NCI-H2196 (cell line): ENCODE data around the gene ADAMTSL3.
"Not testable (repeated sequence)": the region's sequence is repeated elsewhere in the genome, so short reads cannot be mapped to it uniquely, and the experiment has no call there.

Experiments used
- DNase-seq: peaks from one replicate; lab custom pipeline; 2025; ENCODE audit not compliant: unreplicated experiment; lab: John Stamatoyannopoulos, UW

Gene ADAMTSL3

DNA sequence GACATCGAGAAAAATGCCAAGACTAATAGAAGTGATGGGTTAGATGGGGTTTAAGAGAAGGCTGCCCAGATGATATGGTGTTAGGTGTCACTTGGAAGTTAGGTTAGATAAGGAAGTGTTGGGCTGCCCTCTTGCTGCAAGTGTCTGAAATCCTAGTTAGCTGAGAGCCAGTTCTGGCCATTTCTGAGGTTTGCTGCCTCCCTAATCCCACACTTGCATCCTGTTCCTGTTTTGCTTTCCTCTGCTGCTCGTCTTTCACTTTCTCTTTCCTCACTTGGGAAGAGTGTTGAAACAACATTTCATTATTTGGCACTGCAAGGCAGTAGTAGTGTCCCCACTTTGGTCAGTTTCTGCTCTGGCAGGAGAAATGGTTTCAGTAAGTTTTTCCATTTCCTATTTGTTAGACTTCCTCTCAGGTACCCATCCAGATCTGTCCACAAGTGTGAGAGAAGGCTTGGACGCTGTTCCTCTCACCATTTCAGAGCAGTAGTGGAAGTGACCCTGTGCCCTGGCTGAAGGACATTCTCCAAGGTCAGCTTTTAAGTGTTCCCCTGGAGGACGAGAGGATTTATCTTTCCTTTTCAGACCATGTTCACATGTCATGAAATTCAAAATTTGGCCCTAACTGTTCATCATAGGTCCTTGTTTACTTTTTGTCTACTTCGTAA, 93.3 kb downstream of the ADAMTSL3 start:
- no peak for DNase-seq

DNA sequence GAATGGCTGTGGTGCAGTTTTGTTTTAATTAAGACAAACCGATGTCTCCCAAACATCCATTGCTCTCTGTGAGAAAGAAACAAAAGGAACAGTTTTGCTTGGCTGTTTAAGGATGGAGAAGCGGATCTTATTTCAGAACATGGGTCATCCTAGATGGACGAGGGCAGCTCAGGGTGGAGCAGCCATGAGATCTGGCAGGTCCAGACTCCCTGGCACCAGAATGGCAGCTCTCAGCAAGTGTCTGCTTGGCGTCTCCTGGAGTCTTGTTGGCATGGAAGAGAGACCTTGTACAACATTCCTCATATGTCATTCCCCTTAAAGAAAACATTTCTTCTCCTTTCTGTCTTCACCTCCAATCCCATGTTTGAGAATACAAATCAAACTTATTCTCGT, 93.8 kb downstream of the ADAMTSL3 start:
- no peak for DNase-seq

DNA sequence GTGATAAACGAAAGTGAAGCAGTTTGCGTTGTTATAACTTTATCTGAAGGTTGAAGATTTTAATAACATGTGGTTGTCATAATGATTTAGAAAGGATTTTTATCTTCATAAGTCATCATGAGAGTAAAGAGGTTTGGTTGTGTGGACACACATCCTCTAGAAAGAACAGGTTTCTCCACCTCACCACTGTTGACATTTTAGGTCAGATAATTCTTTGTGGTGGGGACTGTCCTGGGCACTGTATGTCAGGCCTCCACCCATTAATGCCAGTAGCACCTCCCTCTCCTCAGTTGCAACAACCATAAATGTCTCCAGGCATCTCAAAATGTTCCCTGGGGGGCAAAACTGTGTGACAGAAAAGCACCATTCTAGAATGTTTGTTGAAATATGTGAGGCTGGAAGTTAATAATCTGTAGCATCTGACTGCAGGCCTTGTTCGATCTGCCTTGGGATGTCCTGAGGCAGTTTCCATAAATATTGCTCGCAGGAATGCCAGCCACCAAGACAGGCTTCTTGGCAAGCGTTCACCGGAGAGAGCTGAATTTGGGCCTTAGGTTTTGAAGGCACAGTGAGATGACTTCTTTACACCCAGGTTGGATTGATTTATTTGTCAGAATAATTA, 100.1 kb downstream of the ADAMTSL3 start:
- no peak for DNase-seq

DNA sequence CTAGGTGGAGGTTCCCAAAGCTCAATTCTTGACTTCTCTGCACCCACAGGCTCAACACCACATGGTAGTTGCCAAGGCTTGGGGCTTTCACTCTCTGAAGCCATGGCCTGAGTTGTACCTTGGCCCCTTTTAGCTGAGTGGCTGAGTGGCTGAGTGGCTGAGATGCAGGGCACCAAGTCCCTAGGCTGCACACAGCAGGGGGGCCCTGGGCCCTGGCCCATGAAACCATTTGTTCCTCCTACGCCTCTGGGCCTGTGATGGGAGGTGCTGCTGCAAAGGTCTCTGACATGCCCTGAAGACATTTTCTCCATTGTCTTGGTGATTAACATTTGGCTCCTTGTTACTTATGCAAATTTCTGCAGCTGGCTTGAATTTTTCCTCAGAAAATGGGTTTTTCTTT, 103.4 kb downstream of the ADAMTSL3 start:
- DNase-seq: not testable (repeated sequence)

DNA sequence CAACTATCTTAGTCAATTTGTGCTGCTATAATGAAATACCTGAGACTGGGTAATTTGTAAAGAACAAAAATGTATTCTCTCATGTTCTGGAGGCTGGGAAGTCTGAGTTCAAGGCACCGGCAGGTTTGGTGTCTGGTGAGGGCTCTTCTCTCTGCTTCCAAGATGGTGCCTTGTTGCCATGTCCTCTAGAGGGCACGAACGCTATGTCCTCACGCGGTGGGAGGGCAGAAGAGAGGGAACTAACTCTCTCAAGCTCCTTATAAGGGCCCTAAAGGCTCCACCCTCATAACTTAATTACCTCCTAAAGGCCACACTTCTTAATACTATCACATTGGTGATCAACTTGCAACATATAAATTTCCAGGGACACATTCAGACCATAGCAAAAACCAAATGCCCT, 108.4 kb downstream of the ADAMTSL3 start:
- DNase-seq: no peak

DNA sequence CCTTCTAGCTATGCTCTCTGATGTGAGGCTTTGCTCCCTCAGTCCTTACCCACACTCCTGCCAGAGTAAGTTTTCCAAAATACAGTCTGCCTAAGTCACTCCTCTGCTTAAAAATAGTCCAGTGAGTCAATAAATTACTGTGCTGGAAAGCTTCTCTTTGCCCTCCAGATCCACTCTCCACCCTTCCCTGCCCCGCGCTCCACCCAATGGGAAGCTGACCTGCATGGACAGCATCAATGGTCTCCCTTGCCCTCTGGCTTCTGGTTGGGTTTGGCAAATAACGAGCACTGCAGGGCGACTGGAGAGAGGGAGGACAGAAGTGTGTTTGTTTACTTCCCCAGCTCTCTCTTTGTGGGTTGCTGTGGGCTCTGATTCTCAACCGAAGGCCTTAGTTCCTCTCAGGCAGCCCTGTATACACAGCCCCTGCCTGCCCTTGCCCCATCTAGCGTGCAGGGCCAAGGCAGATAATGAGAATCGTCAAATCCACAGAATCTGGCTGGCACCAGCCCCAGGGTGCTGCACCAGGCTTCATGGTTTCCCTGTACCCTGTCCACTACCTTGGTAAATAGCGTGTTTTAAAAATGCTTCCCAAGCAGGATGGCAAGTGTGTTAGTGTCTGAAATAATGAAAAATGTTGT, 110.4 kb downstream of the ADAMTSL3 start:
- no peak for DNase-seq

DNA sequence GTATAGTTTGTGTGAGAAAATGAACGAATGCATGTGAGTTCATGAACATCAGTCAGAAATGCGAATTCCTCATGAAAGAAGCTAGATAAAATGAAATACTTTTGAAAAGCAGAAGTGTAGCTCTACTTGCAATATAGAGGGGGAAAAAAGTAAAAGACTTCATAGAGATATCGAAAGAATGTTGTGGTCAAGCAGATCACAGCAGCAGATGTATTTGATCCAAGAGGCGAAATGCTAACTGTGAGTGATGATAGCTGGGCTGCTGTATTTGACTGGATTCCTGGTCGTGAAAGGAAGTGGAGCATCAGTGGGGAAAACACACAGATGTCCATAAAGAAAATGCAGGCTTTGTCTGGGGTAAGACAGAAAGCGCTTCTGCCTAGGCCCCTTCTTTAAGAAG, 112.4 kb downstream of the ADAMTSL3 start:
- DNase-seq: no peak

DNA sequence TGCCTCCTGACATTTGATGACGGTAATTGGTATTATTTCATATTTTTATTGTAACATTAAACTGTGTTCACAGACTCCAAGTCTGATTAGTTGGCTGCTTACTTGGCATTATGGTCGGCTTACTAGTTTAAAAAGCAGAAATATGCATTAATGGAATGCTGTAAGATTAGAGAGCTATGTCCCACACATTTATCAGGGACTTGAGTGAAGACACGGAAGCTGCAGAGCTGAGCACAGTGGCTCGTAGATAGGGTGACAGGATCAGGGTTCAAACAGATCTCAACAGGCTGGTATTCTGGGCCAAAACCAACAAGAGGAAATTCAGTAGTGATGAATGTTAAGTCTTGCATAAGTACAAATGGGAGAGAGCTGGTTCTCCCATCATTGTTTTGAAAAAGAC, 113.8 kb downstream of the ADAMTSL3 start:
- no peak for DNase-seq

DNA sequence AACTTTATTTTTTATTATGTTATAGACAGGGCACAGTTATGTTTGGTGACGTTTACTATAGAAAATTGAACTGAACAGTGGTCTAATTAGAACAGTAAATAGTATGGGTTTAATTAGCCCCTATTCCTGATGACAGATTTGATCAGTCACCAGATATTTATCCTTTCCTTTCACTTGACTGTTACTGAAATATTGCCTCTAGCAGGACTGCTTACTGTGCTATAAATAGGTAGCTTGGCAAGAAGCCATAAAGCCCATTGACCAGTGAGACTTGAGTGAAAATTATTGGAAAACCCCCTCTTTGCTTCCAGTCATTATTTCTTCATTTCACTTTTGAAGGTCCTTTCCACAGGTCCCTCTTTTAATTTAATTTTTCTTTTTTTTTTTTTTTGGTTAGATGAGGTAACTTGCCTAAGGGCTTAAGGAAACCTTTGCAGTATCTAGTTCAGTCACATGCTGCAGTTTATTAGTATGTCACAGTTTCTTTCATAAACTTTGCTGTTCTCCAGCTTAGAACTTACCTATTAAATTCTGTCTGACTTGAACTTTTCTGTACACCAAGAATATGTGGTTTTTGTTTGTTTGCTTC, 115.6 kb downstream of the ADAMTSL3 start:
- DNase-seq: no peak

DNA sequence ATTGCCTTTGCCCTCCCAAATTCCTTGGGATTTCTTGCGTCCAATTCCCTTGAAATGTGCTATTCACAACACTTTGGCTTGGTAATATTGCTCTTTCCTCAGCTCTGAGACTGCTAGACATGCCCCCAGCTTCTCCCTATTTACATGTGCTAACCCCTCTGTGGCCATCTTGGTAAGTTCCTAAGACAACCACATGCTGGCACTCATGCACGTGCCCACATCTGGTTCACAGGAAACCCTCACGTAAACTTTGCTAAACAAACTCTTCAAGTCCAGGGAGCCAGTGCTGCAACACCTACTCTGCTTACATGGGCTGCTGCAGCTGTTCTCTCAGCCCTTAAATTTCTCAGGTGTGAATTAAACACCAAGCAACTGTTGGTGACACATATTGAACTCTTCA, 121.8 kb downstream of the ADAMTSL3 start:
- DNase-seq: no peak

DNA sequence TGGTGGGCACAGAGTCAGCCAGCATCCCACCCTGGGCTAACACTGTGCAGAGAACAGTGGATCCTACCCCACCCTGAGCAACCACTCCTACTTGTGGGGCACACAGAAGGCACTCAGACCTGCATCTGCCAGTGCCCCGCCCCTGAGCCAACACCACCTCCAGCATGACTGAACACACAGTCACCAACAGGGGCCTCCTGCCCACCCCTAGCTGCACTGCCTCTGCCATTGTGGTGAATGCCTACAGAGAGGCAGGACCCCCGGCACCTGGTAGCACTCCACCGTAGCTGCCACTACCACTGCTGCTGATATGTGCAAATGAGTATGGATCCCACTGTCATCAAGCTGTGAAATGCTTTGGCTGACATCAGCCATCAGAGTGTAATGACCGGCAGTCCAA, 123.1 kb downstream of the ADAMTSL3 start:
- no peak for DNase-seq

DNA sequence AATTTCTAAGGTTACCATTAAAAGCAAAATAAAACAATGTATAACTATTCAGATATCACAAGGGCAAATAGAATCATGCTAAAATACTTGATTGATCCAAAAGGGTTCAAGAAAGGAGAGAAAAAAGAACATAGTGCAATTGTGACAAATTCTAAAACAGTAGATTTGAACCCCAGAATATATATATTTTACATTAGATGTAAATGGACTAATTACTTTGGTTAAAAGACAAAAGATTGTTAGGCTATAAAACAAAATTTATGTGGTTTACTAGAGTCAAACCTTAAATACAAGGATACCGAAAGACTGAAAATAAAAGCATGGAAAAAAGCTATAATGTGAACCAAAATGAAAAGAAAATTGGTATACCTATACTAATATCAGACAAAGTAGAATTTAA, 129.3 kb downstream of the ADAMTSL3 start:
- no peak for DNase-seq

DNA sequence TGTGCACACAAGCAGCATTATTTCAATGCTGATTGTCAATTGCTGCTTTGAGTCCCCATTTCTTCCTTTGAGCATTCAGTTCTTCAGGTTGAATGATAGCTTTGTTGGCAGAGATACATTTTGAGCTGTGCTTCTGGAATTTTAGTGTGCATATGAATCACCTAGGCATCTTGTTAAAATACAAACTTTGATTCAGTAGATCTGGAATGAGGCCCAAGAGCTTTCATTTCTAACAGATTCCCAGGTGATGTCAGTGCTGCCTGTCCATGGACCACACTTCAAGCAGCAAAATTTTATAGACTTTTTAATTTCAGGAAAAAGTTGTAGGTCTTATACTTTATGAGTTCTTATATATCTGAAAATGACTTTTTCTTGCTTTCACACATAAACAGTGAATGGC, 131.1 kb downstream of the ADAMTSL3 start:
- no peak for DNase-seq

DNA sequence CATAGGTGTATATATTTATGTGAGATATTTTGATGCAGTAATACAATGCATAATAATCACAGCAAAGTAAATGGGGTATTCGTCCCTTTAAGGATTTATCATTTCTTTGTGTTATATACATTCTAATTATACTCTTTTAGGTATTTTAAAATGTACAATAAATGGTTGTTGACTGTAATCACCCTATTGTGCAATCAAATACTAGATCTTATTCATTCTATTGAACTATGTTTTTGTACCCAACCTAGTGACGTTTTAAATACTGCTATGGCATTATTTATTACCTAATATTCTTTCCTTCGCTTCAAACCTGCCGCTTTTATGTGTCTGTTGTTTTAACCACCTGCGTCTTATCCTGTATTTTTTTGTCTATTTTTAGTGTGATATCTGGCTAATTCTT, 132.4 kb downstream of the ADAMTSL3 start:
- DNase-seq: no peak

DNA sequence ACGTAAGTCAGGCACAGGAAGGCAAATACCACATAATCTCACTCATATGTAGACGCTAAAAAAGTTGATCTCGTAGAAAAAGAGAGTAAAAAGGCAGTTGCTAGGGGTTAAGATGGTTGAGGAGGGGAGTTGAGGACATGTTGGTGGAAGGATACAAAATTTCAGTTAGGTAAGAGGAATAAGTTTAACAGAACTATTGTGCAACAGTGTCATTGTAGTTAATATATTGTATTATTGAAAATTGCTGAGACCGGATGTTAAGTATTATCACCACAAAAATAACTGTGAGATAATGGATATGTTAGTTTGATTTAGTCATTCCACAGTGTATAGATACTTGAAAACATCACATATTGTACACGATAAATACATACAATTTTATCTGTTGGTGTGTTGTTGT, 139.1 kb downstream of the ADAMTSL3 start:
- DNase-seq: no peak

DNA sequence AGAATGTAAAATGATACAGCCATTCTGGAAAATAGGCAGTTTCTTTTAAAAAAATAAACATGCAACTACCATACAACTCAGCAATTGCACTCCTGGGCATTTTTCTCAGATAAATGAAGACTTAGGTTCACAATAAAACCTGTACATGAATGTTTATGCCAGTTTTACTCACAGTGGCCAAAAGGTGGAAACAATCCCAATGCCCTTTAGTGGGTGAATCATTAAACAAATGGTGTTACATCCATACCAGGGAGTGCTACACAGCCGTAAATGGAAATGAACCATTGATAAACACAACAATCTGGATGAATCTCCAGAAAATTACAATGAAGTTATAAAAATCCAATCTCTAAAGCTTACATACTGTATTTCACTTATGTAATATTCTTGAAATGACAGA, 140.3 kb downstream of the ADAMTSL3 start:
- DNase-seq: no peak

DNA sequence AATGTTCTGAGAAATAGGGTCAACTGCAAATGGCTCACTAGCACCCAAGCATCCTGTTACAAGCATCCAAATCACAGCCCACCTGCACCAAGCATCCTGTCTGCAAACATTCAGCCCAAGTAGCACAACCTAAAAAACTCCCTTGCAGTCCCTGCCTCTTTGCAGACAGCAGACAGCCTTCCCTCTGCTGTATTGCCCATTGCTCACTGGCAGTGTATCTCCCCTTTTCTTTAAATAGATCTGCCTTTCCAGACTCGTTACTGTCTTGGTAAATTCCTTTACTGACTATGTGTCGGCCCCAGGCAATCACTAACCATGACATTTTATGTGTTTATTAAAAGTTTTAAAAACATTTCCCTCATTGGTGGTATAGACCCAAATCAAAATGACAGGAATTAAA, 155.4 kb downstream of the ADAMTSL3 start:
- DNase-seq: no peak

DNA sequence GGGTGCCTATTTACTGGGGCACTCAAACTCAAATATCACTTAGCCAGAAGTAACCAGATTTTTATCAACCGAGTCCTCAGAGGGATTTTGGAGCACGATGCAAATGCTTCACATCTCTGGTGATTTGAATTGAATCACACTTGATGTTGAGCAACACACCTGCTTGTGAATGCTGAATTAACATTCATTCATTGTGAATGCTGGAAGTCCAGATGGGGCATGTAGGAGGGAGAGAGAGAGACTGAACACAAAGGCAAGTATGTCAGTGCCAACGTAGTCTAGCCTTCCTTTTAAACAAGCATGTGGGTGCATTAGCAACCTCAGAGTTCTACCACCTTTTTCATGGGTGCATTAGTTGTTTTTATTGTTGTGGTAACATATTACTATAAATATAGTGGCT, 156.2 kb downstream of the ADAMTSL3 start:
- no peak for DNase-seq

DNA sequence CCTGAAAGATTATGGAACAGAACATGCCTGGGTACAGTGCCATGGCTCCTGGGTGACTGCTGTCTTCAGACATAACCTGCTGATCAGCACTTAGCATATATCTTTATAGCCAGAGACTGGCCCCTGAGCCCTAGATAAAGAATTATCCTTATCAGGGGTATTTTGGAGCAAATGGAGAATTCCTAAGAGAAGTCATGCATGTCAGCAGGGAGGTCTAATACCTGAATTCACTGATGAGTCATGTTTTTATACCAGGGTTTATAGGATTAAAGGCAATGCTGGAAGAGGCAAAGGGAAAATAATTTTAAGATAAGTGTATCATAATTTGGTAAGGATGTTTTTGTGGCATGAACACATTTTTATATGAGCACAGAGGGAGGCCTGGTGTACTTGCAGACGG, 159.8 kb downstream of the ADAMTSL3 start:
- DNase-seq: no peak

DNA sequence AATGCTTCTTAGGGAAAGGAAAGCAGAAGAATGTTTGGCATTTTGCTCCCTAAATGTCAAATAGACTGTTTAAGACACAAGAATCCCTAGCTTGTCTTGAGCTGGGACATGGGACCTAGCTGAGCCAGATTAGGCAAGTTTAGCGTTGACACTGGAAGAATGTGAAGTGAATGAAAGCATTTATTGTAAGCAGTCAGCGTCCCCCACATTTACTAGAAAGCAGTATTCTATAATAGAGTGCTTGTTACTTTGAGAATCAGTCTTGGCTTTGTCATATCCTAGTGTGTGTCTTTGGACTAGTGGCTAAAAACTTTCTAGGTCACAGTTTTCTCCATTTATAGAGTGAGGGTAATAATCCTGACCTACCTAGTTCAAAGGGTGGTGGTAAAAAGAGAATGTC, 161.6 kb downstream of the ADAMTSL3 start:
- DNase-seq: no peak

DNA sequence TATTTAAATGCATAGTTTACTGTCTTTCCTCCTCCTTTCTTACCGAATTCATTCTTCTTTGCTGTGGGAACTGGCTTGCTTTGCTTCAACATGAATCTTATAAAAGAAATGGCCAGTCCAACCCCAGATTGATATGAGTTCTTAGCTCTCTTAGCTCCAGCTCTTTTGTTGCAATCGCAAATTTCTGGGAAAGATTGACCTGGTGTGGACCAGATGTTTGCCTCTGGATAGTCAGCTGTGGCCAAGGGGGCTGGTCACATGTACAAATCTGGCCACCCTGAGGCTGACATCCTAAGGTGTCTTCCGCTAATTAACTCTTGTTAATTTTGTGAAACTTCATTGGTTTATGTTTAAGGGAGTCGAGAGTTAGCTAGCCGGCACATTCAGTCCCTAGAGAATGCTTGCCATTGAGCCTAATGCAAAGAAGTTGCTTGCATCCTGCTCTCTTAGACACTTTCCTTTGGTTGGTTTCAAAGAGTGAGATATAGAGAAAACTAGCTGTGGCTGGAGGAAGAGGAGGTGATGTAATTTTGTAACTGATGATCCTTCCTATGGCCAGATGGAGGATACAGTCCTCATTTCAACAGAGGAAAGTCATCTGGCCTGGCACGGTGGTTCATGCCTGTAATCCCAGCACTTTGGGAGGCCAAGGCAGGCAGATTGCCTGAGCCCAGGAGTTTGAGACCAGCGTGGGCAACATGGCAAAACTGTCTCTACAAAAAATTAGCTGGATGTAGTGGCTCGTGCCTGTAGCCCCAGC, 162.4 kb downstream of the ADAMTSL3 start:
- DNase-seq: no peak

DNA sequence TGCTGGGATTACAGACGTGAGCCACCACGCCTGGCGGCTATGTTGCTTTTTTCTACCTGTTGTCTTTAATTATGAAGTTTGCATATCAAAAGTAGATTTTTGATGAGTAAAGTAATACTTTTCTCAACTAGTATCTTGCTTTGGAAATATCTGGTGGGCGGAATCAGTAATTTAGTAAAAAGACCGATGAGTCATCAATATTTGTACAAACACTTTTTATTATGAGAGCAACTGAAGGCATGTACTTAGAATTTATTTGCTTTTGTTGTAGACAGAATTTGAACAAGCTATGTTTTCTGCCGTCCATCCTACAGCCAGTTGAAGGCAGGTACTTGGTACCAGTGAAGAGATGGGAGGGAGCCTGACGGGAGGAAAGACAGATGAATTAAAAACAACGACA, 164.7 kb downstream of the ADAMTSL3 start:
- DNase-seq: no peak
